HG03565 (cell line): ENCODE results near the gene NFKB1.
"Not testable (repeated sequence)": the region's sequence is repeated elsewhere in the genome, so short reads cannot be mapped to it uniquely, and the experiment has no call there.

Experiments
- ATAC-seq: cut with Tn5 transposase; IDR thresholded peaks from one replicate; pipeline ENCODE4 v1.9.1; 2021; ENCODE audit warnings: mild to moderate bottlenecking, moderate library complexity; ENCODE audit not compliant: unreplicated experiment

NFKB1 gene

GRCh38 chr4:102560571-102561341 lies 59.6 kb downstream of the NFKB1 start:
- ATAC-seq = no peak

GRCh38 chr4:102563000-102563399 lies 61.8 kb downstream of the NFKB1 start:
- ATAC-seq = no peak

DNA sequence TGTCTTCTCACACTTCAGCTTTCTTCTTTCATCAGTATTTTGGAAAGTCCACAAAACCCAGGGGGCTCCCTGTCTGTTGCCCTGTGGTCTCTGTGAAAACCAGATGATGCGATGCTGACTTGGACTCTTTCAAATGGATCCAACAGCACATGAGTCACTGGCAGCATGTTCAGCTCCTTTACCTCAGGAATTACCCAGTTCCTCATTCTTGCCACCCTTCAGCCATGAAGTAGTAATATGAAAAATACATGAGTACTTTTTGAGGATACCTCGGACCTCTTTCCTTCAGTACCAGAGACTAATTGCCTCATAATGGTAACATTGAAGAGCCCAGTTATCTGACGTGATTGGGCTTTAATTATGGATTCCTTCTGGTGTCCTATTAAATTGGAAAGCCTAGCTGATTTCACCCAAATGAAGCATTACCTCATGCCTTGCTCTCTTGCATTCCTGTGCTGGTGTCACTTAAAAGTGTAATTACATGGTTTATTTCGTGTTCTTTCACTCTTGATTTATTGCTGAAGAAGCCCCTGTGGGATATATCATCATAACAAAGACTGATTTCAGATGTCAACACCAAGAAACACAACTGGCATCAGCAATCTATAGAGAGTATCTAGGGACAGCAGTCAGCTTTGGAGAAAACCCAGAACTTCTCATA lies 63.4 kb downstream of the NFKB1 start:
- ATAC-seq = peak; percentile 84

GRCh38 chr4:102565696-102566095 lies 64.5 kb downstream of the NFKB1 start:
- ATAC-seq = no peak

DNA sequence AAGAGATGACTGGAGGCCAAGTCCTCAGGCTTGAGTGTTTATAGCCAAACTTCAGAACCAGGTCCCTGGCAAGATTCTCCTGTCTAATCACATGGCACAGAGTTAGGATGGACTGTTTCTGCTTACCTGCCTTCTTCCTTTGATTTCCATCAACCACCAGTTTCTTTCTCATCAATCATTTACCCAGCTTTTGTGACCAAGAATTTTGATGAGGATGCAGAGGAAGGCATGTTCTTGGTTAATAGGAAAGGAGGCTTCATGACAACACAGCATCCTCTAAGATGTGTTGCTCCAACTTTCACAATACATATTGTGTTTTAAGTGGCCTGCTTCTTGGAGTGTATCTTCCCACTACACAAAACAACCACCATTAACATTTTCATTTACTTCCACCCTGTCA lies 65.3 kb downstream of the NFKB1 start:
- no peak for ATAC-seq

- ATAC-seq = no peak
Measured at GRCh38 chr4:102567427-102567826, 66.3 kb downstream of the NFKB1 start.

GRCh38 chr4:102569200-102569599 lies 68.0 kb downstream of the NFKB1 start:
- no peak for ATAC-seq

- ATAC-seq = not testable (repeated sequence)
Measured at GRCh38 chr4:102570211-102570610, 69.1 kb downstream of the NFKB1 start.

DNA sequence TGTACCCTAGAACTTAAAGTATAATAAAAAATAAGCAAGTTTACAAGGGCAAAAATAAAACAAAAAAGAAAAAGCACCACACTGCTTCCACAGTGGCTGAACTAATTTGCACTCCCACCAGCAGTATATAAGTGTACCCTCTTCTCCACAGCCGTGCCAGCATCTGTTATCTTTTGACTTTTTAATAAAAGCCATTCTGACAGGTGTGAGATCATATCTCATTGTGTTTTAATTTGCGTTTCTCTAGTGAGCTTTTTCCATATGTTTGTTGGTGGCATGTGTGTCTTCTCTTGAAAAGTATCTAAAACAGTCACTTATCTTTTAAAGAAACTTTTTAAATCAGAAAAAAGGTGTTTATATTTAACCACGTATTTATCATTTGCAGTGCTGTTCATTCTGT lies 71.3 kb downstream of the NFKB1 start:
- no peak for ATAC-seq

DNA sequence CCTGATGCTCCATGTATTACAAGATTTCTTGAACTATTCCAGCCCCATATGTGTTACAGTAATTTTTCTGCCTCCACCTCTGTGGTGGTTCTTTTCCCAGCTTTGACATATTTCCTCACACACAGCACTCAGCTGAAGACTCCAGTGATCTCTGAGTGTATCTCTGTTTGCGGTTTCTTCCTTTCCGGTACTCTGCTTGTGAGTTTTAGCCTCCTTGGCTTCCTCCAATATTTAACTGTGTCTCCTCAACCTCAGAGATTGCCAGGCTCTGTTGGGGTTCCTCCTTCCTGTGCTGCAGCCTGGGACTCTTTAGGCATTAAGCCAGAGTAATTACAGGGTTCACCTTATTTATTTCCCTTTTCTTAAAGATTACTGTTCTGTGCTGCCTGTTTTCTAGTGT lies 73.2 kb downstream of the NFKB1 start:
- no peak for ATAC-seq

DNA sequence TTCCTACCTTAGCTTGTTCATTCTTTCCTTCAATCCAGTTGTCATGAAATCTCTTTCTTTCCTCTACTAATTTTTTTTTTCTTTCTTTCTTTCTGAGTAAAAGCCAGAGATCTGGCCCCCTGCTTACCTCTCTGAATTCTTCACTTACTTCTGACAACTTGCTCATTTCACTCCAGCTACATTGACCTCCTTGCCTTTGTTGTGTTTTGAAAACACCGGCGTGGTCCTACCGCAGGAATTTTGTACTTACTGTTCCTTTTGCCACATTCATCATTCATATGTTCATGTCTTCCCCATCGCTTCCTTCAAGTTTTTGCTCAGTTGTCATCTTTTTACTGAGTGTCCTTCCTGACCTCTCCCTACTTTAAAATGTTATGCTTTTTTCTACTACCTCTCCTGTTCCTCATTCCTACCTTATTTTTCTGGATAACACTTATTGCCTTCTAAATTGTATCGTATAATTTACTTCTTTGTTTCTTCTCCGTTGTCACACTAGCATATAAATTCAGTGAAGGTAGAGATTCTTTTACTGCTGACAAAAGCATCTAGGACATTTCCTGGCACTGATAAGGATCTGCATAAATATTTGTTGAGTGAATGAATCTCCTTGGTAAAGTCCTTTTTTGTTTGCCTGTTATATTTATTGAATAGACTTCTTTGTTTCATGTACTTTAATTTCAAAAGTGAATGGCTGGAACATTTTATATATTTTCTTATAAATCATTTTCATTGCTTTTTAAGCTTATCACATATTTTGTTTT lies 74.4 kb downstream of the NFKB1 start:
- ATAC-seq = no peak

- no peak for ATAC-seq
Measured at GRCh38 chr4:102578270-102578669, 77.1 kb downstream of the NFKB1 start.

DNA sequence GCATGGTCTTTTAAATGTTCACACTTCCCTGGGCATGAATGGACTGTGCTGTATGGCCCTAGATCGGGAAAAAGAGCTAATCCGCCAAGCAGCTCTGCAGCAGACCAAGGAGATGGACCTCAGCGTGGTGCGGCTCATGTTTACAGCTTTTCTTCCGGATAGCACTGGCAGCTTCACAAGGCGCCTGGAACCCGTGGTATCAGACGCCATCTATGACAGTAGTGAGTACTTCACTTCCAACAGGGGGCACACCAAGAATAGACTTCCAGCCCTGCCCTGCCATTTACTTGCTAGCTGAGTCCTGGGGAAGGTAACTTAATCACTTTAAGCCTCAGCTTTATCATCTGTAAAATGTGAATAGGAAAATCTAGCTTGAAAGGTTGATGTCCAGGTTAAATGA lies 77.7 kb downstream of the NFKB1 start:
- no peak for ATAC-seq

DNA sequence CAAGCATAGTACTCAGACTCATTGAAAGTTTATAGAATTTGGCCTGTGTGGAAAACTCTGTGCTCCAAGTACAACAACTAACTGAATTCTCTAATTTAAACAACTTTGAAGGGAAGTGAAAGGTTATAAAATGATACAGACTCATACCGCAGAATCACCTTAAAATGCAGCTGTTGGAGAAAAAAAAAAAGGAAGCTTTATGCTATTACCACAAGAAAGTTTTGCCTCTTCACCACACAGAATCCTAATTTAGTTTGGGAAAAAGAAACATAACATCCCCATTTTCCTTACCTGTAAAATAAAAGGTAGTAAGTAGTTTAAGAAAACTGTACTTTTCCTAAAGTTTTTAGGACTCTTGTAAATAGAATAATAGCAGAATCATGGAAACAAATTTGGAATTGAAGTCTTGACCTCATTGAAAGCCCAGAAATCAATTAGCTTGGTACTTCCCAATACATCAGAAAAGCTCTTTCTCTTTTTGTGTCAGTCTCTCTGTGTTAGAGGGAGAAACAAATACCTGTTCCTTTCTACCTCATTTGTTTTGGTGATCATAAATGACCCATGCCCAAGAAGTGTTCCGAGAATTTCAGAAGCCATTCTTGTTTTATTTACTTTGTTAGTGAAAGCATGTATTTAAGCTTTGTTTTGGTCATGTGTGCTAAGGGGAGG lies 78.8 kb downstream of the NFKB1 start:
- no peak for ATAC-seq

DNA sequence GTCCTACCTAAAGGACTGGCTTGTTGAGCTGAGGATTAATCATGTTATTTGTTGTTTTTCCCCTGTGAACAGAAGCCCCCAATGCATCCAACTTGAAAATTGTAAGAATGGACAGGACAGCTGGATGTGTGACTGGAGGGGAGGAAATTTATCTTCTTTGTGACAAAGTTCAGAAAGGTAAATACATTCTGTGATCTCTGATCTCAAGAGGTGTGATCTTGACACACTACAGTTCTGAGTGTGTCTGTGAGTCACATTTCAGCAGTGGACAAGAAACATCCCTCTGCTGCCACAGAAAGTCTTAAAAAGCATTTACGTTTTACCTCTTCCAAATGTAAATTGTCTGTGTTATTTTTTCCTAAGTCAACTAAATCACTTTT lies 79.3 kb downstream of the NFKB1 start:
- ATAC-seq = no peak

- ATAC-seq = no peak
Measured at GRCh38 chr4:102584091-102584490, 82.9 kb downstream of the NFKB1 start.

DNA sequence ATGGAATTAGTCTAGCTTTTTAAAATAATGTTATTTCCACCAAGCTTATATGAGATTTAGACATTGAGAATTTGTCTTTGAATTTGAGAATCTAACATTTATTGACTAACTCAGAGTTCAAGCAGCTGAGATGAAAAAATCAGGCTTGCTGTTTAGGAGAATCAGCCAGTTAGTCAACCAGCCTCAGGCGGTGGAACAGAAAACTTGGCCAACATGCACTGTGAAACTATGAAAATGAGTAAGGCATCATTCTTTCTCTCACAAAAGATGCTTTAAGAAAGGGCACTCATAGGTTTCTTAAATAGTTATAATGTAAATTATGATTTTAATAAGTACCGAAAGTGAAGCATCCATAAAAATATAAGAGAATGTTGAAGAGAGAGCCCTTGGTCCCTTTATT lies 84.2 kb downstream of the NFKB1 start:
- ATAC-seq = no peak

DNA sequence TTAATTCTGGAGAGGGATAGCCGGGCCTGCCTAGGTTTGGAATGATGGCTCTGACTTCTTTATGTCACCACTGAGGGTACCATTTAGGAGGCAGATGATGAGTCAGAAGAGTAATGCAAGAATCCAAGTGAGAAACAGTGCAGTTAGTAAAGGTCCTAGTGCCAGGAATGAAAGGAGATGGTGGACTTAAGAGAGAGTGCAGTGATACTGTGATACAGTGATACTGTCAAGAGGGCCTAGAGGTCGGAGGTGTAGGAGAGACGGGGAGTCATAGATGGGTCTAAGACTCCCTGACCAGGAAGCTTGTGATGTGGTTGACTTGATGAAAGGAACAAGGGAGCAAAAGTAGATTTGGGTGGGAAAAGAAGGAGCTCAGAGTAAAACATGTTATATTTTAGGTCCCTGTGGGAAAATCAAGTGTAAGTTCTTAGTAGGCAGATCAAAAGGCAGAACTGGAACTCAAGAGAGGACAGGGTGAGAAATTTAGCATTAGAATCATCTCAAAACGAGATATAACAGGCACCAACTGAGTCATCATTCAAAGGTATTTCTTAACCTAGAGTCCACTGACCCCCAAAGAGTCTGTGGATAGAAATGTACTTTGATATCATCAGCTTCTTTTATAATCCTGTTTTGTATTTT lies 85.0 kb downstream of the NFKB1 start:
- ATAC-seq = peak; percentile 50

DNA sequence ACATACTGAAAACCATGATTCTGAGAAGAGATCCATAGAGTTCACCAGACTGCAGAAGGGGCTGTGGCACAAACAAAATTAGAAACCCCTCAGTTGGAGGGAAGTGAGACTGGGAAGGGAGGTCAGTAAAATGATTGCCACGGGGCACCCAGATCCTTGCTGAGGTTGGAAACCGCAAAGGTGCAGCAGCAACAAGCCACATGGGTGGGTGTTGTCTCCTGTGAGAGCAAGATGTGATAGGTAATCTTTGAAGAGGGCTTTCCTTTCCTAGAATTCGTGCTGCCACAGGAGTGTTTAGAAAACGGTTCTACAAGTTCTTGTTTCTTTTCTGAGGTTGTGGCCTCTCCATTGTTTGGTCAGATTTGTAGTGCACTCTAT lies 85.5 kb downstream of the NFKB1 start:
- peak; percentile 26 for ATAC-seq

- ATAC-seq = no peak
Measured at GRCh38 chr4:102589743-102590142, 88.6 kb downstream of the NFKB1 start.

DNA sequence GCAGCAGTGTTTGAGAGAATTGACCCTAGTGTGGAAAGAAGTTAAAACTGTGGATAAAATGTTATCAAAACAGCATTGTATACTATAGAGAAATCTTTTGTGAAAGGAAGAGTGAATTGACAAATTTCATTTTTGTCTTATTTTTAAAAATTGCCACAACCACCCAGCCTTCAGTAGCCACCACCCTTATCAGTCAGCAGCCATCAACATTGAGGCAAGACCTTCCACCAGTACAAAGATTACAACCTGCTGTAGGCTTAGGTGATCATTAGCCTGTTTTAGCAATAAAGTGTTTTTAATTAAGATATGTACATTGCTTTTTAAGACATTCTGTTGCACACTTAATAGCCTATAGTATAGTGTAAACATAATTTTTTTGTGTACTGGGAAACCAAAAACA lies 91.1 kb downstream of the NFKB1 start:
- no peak for ATAC-seq
